ENCODE data around the gene LYPD3. TPM values are rescaled to one million over a fixed set of nuclear protein-coding genes. Genes with fewer than 3 reads are reported as not detected.

The LYPD3 gene
- total and polyA plus RNA-seq, 7 donors = 0.12 to 0.26 TPM; not detected in 5

GRCh38 chr19:43425567-43426392 is 39.6 kb downstream of the LYPD3 start:
- Histone ChIP-seq H3K4me1 (no peaks in the 10 kb centered on the region), H3K27ac (no peak overlapping the region), H3K4me3 (no peak overlapping the region), H3K9me3 (no peaks in the 10 kb centered on the region), H3K36me3 (ENCODE audit: insufficient read depth in 1 of 2, low read depth in 1 of 2) (no peaks in the 10 kb centered on the region), H3K27me3 (ENCODE audit: insufficient read depth in 3 of 3, low read length in 2 of 3) (peaks cover 0 to 11% (median 0%) of the 10 kb centered on the region in 3 donors)
- DNase-seq (no peak), ATAC-seq (no peak)
- intact Hi-C loops (cut with DNase I) = no loop called here
- WGBS, 3 donors = 12 to 21% (median 16%) methylated on average over 8 of the region's 8 CpGs
- no peak for TF ChIP-seq CTCF (IDR thresholded peaks at IDR 0.05)

- H3K36me3 ChIP-seq (ENCODE audit: insufficient read depth in 1 of 2, low read depth in 1 of 2) = no peaks in the 10 kb centered on the region
- H3K9me3 ChIP-seq = no peaks in the 10 kb centered on the region
- no peak for TF ChIP-seq CTCF (IDR thresholded peaks at IDR 0.05)
- 78 to 87% (median 84%) methylated on average over 5 of the region's 5 CpGs for WGBS, 3 donors
- H3K27ac ChIP-seq = no peak overlapping the region
- intact Hi-C loops (cut with DNase I) = no loop called here
- H3K27me3 ChIP-seq (ENCODE audit: insufficient read depth in 3 of 3, low read length in 2 of 3) = peaks cover 0 to 5% (median 0%) of the 10 kb centered on the region in 3 donors
- H3K4me1 ChIP-seq = no peaks in the 10 kb centered on the region
- ATAC-seq = no peak
- no peak overlapping the region for H3K4me3 ChIP-seq
- DNase-seq = no peak
Measured at GRCh38 chr19:43423779-43424178, 41.6 kb downstream of the LYPD3 start.

GRCh38 chr19:43422689-43423066 is 42.7 kb downstream of the LYPD3 start:
- H3K27ac ChIP-seq = no peak overlapping the region
- H3K36me3 ChIP-seq (ENCODE audit: insufficient read depth in 1 of 2, low read depth in 1 of 2) = no peaks in the 10 kb centered on the region
- 92 to 100% (median 98%) methylated on average over 1 of the region's 1 CpG for WGBS, 3 donors
- ATAC-seq (no peak), DNase-seq (no peak)
- no peaks in the 10 kb centered on the region for H3K9me3 ChIP-seq
- intact Hi-C loops (cut with DNase I) = no loop called here
- no peaks in the 10 kb centered on the region for H3K4me1 ChIP-seq
- no peak overlapping the region for H3K4me3 ChIP-seq
- no peak for TF ChIP-seq CTCF (IDR thresholded peaks at IDR 0.05)
- peaks cover 0 to 5% (median 0%) of the 10 kb centered on the region in 3 donors for H3K27me3 ChIP-seq (ENCODE audit: insufficient read depth in 3 of 3, low read length in 2 of 3)

GRCh38 chr19:43422000-43422688 is 43.3 kb downstream of the LYPD3 start:
- Histone ChIP-seq H3K4me1 (no peaks in the 10 kb centered on the region), H3K27ac (no peak overlapping the region), H3K4me3 (no peak overlapping the region), H3K9me3 (no peaks in the 10 kb centered on the region), H3K27me3 (ENCODE audit: insufficient read depth in 3 of 3, low read length in 2 of 3) (peaks cover 0 to 5% (median 0%) of the 10 kb centered on the region in 3 donors), H3K36me3 (ENCODE audit: insufficient read depth in 1 of 2, low read depth in 1 of 2) (no peaks in the 10 kb centered on the region)
- 77 to 87% (median 83%) methylated on average over 2 of the region's 2 CpGs for WGBS, 3 donors
- no peak for TF ChIP-seq CTCF (IDR thresholded peaks at IDR 0.05)
- ATAC-seq (no peak), DNase-seq (no peak)
- intact Hi-C loops (cut with DNase I) = no loop called here
